ENCODE results near the gene IL17RB. TPM values are rescaled to one million over a fixed set of nuclear protein-coding genes. Genes with fewer than 3 reads are reported as not detected.

The IL17RB gene
- total and polyA plus RNA-seq, 8 donors: 4.0 to 18.8 (median 6.6) TPM

DNA sequence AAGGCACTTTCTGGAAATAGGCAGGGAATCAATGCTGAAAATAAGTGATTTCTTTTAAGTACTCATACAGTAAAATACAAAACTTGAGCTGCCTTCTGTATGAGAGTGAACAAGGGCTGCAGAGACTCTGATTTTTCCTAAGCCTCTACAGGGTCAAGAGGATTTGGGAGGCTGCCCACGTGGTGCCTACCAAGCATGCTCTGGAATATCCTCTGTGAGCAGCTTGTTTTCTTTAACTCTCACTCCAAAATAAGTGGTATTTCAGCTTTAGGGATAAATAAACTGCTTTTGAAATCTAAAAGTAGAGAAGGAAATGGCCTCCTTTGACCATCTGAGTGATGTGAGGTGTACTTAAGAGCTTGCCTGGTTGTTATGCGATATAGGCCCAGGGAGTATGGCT is 53.4 kb downstream of the IL17RB start:
- H3K9me3 ChIP-seq: no peaks in the 10 kb centered on the region
- ATAC-seq: no peak
- 73 to 74% methylated on average over 2 of the region's 2 CpGs for WGBS, 2 donors
- H3K4me1 ChIP-seq: no peaks in the 10 kb centered on the region
- H3K36me3 ChIP-seq: no peaks in the 10 kb centered on the region
- no peak overlapping the region for H3K27ac ChIP-seq
- intact Hi-C loops (cut with DNase I): no loop called here
- H3K27me3 ChIP-seq: peaks cover 0 to 5% (median 0%) of the 10 kb centered on the region in 4 donors
- no peak for FAIRE-seq
- H3K4me3 ChIP-seq: no peak overlapping the region
- TF ChIP-seq, protein P1, sequence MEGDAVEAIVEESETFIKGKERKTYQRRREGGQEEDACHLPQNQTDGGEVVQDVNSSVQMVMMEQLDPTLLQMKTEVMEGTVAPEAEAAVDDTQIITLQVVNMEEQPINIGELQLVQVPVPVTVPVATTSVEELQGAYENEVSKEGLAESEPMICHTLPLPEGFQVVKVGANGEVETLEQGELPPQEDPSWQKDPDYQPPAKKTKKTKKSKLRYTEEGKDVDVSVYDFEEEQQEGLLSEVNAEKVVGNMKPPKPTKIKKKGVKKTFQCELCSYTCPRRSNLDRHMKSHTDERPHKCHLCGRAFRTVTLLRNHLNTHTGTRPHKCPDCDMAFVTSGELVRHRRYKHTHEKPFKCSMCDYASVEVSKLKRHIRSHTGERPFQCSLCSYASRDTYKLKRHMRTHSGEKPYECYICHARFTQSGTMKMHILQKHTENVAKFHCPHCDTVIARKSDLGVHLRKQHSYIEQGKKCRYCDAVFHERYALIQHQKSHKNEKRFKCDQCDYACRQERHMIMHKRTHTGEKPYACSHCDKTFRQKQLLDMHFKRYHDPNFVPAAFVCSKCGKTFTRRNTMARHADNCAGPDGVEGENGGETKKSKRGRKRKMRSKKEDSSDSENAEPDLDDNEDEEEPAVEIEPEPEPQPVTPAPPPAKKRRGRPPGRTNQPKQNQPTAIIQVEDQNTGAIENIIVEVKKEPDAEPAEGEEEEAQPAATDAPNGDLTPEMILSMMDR (IDR thresholded peaks at IDR 0.05): no peak
- DNase-seq: no peak

DNA sequence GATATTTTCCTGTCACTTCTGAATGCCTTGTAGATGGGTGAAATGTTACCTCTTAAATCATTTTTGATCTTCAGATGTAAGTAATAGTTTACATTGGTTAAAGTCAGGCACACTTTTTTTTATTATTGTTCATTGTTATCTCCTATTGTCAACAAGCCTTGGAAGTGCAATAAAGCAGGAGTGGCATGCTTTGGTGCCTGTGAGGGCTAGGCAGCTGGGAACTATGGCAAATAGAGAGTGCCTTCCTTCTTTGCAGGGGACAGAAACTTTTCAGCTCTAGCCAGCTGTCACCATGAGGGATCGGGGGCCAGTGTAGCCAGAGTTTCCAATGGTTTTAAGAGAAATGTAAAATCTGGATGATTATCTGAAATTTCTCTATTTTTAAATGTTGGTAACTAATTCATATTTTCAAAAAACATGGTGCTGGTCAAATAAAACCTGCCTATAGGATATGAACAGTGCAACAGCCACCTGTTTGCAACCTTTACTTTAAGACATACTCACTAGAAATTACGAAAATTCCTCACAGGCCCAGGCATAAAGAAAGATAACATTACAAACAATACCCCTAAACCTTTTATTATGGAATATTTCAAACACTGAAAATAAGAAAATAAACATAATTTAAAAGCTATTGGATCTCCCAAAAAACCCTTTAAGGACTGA is 54.4 kb downstream of the IL17RB start:
- H3K27ac ChIP-seq: no peak overlapping the region
- no peak for DNase-seq
- H3K27me3 ChIP-seq: peaks cover 0 to 5% (median 0%) of the 10 kb centered on the region in 4 donors
- ATAC-seq: no peak
- intact Hi-C loops (cut with DNase I): no loop called here
- TF ChIP-seq, protein P1 (IDR thresholded peaks at IDR 0.05): no peak
- no peaks in the 10 kb centered on the region for H3K4me1 ChIP-seq
- H3K9me3 ChIP-seq: no peaks in the 10 kb centered on the region
- no peak overlapping the region for H3K4me3 ChIP-seq
- FAIRE-seq: no peak
- no peaks in the 10 kb centered on the region for H3K36me3 ChIP-seq
- WGBS, 2 donors: 70 to 80% methylated on average over 2 of the region's 2 CpGs

DNA sequence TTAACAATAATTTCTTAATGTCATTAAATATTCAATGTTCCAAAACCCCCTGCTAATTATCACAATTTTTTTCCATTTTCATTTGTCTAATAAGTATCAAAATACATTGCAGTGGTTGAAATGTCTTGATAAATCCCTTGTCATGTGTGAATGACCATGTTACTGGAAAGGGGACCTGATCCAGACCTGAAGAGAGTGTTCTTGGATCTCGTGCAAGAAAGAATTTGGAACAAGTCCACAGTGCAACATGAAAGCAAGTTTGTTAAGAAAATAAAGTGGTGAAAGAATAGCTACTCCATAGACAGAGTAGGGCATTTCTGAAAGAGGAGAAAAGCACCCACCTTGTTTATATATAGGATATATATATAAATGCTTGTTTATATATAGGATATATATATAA is 55.7 kb downstream of the IL17RB start:
- intact Hi-C loops (cut with DNase I): no loop called here
- Histone ChIP-seq H3K9me3 (no peaks in the 10 kb centered on the region), H3K36me3 (no peaks in the 10 kb centered on the region), H3K27ac (no peak overlapping the region), H3K4me1 (no peaks in the 10 kb centered on the region), H3K4me3 (no peak overlapping the region), H3K27me3 (no peaks in the 10 kb centered on the region)
- ATAC-seq: no peak
- 24 to 40% methylated on average over 1 of the region's 1 CpG for whole genome bisulfite sequencing, 2 donors
- no peak for FAIRE-seq
- DNase-seq: no peak
- TF ChIP-seq, protein P1 (IDR thresholded peaks at IDR 0.05): no peak

DNA sequence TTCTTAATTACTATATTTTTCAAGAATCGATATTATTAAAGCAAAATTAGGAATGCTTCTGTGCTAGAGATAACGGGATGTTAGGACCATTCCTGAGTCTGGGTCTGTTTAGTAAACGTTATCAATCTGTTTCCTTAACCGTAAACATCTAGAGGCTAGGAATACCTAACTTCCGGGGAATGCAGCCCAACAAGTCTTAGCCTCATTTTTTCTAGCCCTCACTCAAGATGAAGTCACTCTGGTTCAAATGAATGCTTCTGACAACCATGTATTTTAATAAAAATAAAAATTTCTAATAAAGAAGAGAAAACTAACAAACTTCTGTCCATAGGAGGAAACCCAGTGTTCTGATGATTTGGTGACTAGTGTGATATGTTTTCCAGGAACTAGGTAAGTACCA is 56.3 kb downstream of the IL17RB start:
- TF ChIP-seq, protein P1 (IDR thresholded peaks at IDR 0.05): no peak
- H3K27me3 ChIP-seq: no peaks in the 10 kb centered on the region
- no peak overlapping the region for H3K27ac ChIP-seq
- no peaks in the 10 kb centered on the region for H3K36me3 ChIP-seq
- no peaks in the 10 kb centered on the region for H3K4me1 ChIP-seq
- intact Hi-C loops (cut with DNase I): no loop called here
- no peak overlapping the region for H3K4me3 ChIP-seq
- FAIRE-seq (peak; percentile 32), ATAC-seq (no peak), DNase-seq (no peak)
- no peaks in the 10 kb centered on the region for H3K9me3 ChIP-seq
- WGBS, 2 donors: 41 to 42% methylated on average over 5 of the region's 5 CpGs

DNA sequence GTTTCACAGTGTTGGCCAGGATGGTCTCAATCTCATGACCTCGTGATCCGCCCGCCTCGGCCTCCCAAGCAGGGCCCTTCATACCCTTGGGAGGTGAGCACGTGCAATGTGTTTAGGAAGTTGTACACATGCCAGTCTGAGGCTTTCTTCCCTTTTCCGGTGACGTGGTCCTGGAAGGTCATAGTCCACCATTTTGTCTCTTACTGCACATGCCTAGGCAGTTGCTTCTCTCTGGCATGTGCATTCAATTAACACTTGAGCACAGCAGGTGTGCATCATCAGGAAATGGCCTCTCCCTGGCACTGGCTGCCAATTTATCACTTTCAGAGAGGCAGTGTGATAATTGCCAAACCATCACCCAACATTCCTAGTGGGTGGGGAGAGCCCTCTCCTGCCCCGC is 67.0 kb downstream of the IL17RB start:
- TF ChIP-seq, protein P1 (IDR thresholded peaks at IDR 0.05): no peak
- FAIRE-seq: no peak
- no peak for DNase-seq
- Histone ChIP-seq H3K9me3 (no peaks in the 10 kb centered on the region), H3K4me1 (no peaks in the 10 kb centered on the region), H3K4me3 (no peak overlapping the region), H3K36me3 (no peaks in the 10 kb centered on the region), H3K27me3 (peaks cover 0 to 4% (median 2%) of the 10 kb centered on the region in 4 donors), H3K27ac (no peak overlapping the region)
- no peak for ATAC-seq
- WGBS, 2 donors: 78 to 83% methylated on average over 8 of the region's 8 CpGs
- intact Hi-C loops (cut with DNase I): no loop called here
